Activated T-cell treated with anti-CD3 and anti-CD28 coated beads, Interleukin-2, amount 50 U/mL, for 24 hours (primary cell): ENCODE data around the gene RASGEF1C.

Experiments used
- DNase-seq: peaks from one replicate; pipeline ENCODE4 v3.0.0-alpha.2; 2020
- H3K27ac Mint-ChIP-seq: 2 replicates; pipeline ENCODE4 v1.8.0; 2020; ENCODE audit warnings: mild to moderate bottlenecking, mixed read lengths
- H3K27me3 Mint-ChIP-seq: 2 replicates; pipeline ENCODE4 v1.8.0; 2020; ENCODE audit warnings: mixed read lengths
- H3K36me3 Mint-ChIP-seq: 2 replicates; pipeline ENCODE4 v1.8.0; 2020; ENCODE audit warnings: low read depth, mixed read lengths
- H3K4me1 Mint-ChIP-seq: 2 replicates; pipeline ENCODE4 v1.8.0; 2020; ENCODE audit warnings: low read depth, mixed read lengths
- H3K4me3 Mint-ChIP-seq: 2 replicates; pipeline ENCODE4 v1.8.0; 2020; ENCODE audit warnings: mild to moderate bottlenecking, moderate library complexity, mixed read lengths
- H3K9me3 Mint-ChIP-seq: 2 replicates; pipeline ENCODE4 v1.8.0; 2020; ENCODE audit warnings: mixed read lengths

The RASGEF1C gene

DNA sequence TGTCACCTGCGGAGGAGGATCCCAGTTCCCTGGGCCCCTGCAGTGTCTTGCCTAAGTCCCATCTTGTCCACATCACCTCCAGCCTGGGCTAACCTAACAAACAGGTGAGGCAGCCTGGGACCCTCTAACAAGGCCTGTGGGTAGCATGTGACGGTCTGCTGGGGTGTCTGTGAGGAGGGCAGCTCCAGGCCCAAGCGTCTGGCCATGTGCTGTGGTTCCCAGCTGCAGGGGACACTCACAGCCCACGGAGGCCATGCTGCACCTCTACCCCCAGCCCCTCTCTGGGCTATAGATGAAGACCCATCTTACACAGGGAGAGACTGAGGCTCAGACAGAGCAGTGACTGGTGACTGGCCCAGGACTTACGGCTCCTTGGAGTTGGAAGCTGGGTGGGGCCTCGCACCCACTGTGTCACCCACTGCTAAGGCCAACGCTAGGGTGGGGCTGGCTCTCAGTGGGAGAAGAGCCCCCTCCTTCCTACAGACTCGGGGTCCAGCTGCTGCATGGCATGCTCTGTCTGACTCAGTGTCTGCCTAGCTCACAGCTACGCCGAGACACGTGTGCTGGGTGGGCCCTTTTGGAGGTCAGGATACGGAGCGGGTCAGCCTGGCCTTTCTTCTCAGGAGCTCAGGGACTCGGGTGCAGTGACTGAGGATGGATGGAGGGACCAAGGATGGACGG is 96.7 kb downstream of the RASGEF1C start:
- Mint-ChIP-seq H3K4me1 (no peaks in the 10 kb centered on the region), H3K27me3 (peaks cover 9% of the 10 kb centered on the region), H3K36me3 (no peaks in the 10 kb centered on the region), H3K27ac (no peak overlapping the region), H3K4me3 (no peak overlapping the region), H3K9me3 (peaks cover 4% of the 10 kb centered on the region)
- peak; percentile 19 for DNase-seq

DNA sequence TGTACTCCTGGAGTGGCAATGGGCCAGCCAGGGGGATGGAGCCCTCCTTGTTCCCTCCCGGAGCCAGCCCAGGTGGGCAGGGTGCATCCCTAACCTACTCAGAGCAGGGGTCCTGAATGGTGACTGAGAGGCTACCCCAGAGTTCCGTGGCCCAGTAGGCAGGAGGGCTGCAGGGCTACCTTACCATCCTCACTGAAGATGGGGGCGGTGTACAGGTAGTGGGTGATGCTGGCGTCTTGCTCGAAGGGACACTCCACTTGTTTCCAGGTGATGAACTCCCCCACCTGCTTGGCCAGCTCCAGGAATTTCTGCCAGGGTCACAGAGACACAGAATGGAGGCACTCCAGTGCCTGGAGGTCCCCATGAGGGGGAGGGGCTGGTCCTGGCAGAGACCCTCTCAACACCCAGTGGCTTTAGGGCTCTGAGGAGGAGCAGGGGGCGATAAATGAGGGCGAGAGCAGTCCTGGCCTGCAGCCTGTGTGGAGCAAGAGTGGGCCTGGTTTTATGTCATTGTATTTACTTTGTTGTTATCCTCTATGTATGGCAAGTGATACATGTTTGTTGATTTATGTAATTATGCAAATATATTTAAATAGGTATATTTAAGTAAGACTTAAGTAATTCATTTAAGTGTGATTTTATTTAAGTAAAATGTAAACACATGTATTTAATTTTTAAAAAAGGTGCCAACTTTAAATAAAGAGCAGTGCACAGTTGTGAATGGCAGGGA is 97.6 kb downstream of the RASGEF1C start:
- H3K27ac Mint-ChIP-seq = no peak overlapping the region
- no peak overlapping the region for H3K4me3 Mint-ChIP-seq
- H3K9me3 Mint-ChIP-seq = peaks cover 12% of the 10 kb centered on the region
- no peaks in the 10 kb centered on the region for H3K4me1 Mint-ChIP-seq
- DNase-seq = peak; percentile 27
- no peaks in the 10 kb centered on the region for H3K36me3 Mint-ChIP-seq
- peaks cover 15% of the 10 kb centered on the region for H3K27me3 Mint-ChIP-seq

DNA sequence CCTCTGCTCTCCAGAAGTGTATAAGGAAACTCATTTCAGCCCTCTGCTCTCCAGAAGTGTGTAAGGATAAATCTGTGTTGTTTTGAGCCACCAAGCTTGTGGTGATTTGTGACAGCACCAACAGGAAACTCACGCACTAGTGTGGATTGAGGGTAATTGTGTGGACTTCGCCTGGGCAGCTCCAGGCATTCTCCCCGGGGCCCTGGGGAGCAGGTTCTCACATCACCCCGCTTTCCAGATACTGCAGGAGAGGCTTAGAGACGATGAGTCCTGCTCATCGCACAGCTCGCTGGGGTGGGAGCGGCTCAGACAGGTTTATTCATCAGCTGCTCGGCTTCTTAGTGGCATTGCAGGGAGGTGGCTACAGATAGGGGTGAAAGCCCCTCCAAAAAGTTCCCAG is 99.1 kb downstream of the RASGEF1C start:
- peaks cover 16% of the 10 kb centered on the region for H3K9me3 Mint-ChIP-seq
- peak; percentile 5 for DNase-seq
- H3K27ac Mint-ChIP-seq = no peak overlapping the region
- no peaks in the 10 kb centered on the region for H3K4me1 Mint-ChIP-seq
- no peak overlapping the region for H3K4me3 Mint-ChIP-seq
- H3K27me3 Mint-ChIP-seq = peaks cover 23% of the 10 kb centered on the region
- no peaks in the 10 kb centered on the region for H3K36me3 Mint-ChIP-seq

DNA sequence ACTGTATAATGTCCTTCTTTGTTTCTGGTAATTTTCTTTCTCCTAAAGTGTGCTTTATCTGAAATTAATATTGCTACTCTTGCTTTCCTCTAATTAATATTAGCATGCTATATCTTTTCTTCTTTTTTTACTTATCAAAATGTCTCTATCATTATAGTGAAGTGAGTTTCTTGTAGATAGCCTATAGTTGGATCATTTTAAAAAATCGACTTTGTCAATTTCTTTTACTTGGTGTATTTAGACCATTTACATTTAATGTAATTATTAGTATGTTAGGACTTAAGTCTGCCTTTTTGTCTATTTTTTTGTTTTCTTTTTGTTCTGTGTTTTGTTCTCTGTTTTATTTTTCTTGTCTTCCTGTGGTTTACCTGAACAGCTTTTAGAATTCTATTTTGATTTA is 102.0 kb downstream of the RASGEF1C start:
- Mint-ChIP-seq H3K36me3 (no peaks in the 10 kb centered on the region), H3K9me3 (peaks cover 16% of the 10 kb centered on the region), H3K4me1 (no peaks in the 10 kb centered on the region), H3K4me3 (no peak overlapping the region), H3K27ac (no peak overlapping the region), H3K27me3 (peaks cover 30% of the 10 kb centered on the region)
- DNase-seq = no peak

DNA sequence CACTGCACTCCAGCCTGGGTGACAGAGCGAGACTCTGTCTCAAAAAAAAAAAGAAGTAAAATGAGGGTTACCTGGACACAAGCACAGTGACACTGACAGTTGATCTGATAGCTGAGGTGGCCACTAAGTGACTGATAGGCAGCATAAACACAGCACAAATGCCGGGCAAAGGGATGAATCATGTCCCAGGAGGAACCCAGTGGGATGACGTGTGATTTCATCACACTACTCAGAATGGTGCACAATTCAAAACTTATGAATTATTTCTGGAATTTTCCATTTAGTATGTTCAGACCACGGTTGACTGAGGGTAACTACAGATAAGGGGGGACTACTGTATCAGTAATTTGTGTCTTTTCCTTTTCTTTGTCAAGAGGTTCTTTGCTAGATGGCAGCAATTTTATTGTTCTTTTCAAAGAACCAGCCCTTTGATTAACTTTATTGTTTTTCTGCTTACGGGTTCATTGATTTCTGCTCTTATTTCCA is 103.1 kb downstream of the RASGEF1C start:
- no peak overlapping the region for H3K27ac Mint-ChIP-seq
- H3K36me3 Mint-ChIP-seq = no peaks in the 10 kb centered on the region
- DNase-seq = no peak
- peaks cover 16% of the 10 kb centered on the region for H3K9me3 Mint-ChIP-seq
- no peak overlapping the region for H3K4me3 Mint-ChIP-seq
- peaks cover 30% of the 10 kb centered on the region for H3K27me3 Mint-ChIP-seq
- H3K4me1 Mint-ChIP-seq = no peaks in the 10 kb centered on the region

DNA sequence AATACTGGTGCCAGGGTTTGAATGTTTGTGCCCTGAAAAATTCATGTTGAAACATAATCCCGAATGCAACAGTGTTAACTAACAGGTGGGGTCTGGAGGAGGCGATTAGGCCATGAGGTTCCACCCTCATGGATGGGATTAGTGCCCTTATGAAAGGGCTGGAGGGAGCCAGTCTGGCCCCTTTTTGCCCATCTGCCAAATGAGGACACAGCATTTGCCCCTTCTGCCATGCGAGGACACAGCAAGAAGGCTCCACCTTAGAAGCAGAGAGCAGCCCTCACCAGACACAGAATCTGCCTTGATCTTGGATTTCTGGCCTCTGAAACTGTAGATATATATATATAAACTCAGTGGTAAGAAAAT is 104.9 kb downstream of the RASGEF1C start:
- no peaks in the 10 kb centered on the region for H3K36me3 Mint-ChIP-seq
- H3K9me3 Mint-ChIP-seq = peaks cover 16% of the 10 kb centered on the region
- H3K27ac Mint-ChIP-seq = no peak overlapping the region
- no peaks in the 10 kb centered on the region for H3K4me1 Mint-ChIP-seq
- no peak overlapping the region for H3K4me3 Mint-ChIP-seq
- H3K27me3 Mint-ChIP-seq = peaks cover 27% of the 10 kb centered on the region
- DNase-seq = peak; percentile 8

DNA sequence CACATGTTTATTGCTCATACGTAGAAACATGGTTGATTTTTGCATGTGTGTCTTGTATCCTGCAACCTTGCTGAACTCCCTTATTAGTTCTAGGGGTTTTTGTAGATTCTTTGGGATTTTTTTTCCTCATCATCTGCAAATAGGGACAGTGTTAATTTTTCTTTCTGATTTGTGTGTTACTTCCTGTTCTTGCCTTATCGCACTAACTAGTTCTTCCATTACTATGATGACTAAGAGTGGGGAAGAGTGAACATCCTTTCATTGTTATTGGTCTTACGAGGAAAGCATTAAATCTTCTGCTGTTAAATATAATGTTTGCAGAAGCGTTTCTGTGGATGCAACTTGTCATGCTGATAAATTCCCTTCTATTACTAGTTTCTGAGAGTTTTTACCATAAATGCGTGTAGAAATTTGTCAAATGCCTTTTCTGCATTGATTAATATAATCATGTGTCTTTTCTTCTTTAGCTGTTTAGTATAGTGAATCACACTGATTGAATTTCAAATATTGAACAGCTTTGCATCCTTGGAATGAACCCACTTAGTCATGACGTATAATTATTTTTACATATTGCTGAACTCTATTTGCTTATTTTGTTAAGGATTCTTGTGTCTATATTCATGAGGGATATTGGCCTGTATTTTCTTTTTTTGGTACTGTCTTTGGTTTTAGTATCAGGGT is 105.4 kb downstream of the RASGEF1C start:
- Mint-ChIP-seq H3K4me1 (no peaks in the 10 kb centered on the region), H3K36me3 (no peaks in the 10 kb centered on the region), H3K27me3 (peaks cover 27% of the 10 kb centered on the region), H3K9me3 (peaks cover 15% of the 10 kb centered on the region), H3K27ac (no peak overlapping the region), H3K4me3 (no peak overlapping the region)
- no peak for DNase-seq

DNA sequence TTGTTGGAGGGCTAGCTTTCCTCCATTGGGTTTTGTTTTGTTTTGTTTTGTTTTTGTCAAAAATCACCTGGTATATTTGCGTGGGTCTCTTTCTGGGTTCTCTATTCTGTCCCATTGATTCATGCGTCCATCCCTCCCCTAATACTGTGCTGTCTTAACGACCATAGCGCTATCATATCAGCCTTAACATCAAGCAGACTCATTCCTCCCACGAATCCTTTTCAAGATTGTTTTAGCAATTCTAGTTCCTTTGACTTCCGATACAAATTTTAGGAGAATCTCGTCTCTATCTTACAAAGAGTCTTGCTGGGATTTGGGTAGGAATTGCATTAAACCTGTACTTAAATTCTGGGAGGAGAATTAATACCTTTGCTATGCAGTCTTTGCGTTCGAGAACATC is 106.4 kb downstream of the RASGEF1C start:
- Mint-ChIP-seq H3K9me3 (peaks cover 12% of the 10 kb centered on the region), H3K27me3 (peaks cover 27% of the 10 kb centered on the region), H3K36me3 (no peaks in the 10 kb centered on the region), H3K4me1 (no peaks in the 10 kb centered on the region), H3K27ac (no peak overlapping the region), H3K4me3 (no peak overlapping the region)
- no peak for DNase-seq

DNA sequence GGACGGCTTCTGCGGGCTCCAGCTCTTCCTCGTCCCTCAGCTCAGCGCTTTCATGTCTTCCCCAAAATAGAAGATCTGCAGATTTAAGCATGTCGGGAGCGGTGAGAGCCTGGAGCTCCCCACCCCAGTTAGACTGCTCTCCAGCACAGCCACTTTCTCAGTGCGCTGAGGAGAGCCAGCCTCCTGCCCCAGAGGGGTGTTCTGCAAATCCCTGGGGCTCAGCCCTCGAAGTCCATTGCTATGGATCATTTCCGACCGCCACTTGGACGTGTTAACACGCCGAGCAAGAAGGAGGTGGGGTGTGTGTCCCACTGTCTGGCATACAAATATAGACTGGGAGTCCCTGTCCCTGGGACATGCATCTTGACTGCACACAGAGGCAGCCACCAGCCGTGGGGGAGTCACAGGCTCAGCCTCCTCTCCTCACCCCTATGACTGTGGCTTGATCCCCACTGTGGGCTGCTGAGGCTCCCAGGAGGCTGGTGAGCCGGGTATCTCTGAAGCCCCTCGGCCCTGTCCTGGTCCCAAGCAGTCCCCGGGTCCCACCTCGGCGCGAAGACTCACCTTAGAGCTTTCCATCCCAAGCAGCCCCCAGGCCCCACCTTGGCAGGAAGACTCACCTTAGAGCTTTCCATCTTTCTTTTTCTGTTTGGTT is 107.4 kb downstream of the RASGEF1C start:
- Mint-ChIP-seq H3K27ac (no peak overlapping the region), H3K4me1 (no peaks in the 10 kb centered on the region), H3K27me3 (peaks cover 23% of the 10 kb centered on the region), H3K36me3 (no peaks in the 10 kb centered on the region), H3K9me3 (peaks cover 5% of the 10 kb centered on the region), H3K4me3 (no peak overlapping the region)
- DNase-seq = peak; percentile 21

DNA sequence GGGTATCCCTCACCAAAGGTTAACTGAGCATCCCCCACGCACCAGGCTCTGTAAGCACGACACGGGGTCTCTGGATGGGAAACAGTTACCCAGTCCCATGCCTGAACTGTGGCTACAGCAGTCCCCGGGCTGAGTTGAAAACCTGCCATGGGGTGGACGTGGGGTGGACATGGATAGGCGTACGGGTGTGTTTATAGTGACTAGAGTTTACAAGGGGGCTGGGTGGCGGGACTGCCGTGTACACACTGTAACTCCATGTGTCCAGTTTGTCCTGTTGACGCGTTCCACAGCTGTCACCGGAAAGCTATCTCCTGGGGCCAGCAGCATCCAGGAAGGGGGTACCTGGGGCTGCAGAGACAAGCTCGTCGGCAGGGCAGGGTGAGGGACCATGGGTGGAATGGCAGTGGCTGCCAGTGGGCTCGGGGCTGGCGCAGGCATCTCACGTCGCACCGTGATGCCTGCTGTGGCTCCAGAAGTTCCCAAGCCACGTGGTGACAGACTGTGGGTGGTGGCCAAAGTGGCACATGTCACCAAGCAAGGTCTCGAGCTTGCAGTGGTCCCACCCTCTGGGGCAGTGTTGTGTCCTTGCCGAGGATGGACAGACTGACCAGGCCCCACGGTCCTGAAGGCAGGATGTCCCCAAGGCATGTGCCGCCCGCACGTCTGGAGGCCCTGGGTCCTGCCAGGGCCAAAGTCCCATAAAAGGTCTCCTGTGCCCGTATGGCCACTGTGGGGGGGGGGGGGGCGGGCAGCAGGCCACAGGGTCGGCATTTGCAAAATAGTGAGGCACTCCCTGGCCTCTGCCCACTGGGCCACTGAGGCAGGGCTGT is 108.2 kb downstream of the RASGEF1C start:
- no peaks in the 10 kb centered on the region for H3K9me3 Mint-ChIP-seq
- DNase-seq = no peak
- no peaks in the 10 kb centered on the region for H3K4me1 Mint-ChIP-seq
- peaks cover 15% of the 10 kb centered on the region for H3K27me3 Mint-ChIP-seq
- H3K27ac Mint-ChIP-seq = no peak overlapping the region
- no peak overlapping the region for H3K4me3 Mint-ChIP-seq
- H3K36me3 Mint-ChIP-seq = no peaks in the 10 kb centered on the region

DNA sequence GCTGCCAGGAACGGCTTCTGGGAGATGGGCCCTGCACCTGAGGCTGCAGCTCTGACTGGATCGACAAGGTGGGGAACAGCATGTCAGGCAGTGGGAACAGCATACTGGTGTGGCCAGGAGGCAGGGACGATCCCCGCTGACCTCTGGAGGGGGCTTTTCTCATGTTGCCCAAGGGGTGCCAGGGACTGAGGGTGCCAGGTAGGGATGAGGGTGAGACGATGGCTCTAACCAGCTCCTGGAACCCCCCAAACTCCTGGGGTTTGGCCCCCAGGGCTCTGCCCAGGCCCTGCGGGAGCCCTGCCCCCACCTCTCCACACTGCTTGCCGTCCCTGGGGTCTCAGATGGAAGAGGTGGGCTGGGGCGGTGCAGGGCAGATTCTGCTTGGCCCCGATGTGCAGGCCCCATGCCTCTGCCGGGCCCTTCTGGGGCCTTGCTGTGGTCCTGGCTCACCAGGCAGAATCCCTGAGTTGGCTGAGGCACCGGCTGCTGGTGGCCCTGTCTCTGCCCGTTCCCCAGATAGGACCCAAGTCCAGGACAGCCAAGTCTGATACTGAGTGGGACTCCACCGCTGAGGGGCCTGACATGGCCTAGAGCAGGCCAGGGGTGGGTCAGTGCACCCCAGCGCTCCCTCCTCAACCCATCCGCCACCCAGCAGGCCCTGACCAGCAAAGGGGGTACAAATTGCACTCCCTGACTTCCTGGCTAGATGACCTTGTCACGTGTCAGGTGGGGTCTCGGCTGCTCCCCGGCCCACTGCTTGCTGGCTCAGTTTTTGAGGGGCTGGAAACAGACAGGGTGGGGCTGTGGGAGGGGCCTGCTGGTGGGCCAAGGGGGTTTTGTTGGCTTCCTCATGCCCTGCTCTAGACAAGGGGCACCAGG is 109.0 kb downstream of the RASGEF1C start:
- H3K4me1 Mint-ChIP-seq = no peaks in the 10 kb centered on the region
- peaks cover 13% of the 10 kb centered on the region for H3K27me3 Mint-ChIP-seq
- no peak overlapping the region for H3K27ac Mint-ChIP-seq

DNA sequence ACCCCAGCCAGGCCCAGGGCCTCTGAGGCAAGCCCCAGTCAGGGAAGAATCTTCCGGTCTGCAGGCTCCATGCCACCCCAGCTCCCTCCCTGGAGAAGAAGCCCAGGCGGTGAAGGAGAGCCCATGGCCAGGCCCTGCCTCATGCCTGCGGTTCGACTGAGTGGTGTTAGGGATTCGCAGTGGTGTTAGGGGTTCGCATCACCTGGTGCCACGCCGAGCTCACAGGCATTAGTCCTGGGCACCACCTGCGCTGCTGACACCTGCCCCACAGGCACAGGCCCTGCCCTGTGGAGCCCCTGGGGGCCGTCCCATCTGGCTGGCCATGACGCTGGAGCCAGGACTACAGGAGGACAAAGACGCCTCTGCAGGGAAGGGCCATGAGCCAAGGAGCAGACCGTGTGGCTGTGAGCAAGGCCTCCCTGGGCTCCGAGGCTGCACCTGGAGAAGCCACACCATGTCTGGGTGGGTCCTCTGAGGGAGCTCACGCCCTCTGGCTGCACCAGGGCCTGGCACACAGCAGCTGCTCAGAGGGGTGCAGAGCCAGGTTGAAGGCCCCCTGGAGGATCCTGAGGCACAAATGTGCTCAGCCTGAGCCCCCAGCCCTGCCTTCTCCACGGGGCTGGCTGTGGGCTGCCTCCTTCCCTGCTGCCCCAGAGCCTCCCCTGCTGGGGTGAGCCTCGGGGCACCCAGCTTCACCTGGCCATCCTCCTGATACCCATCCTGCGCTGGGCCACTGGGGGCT is 109.8 kb downstream of the RASGEF1C start:
- peak; percentile 5 for DNase-seq
- Mint-ChIP-seq H3K27me3 (peaks cover 13% of the 10 kb centered on the region), H3K27ac (no peak overlapping the region), H3K9me3 (no peaks in the 10 kb centered on the region), H3K36me3 (no peaks in the 10 kb centered on the region), H3K4me1 (no peaks in the 10 kb centered on the region), H3K4me3 (no peak overlapping the region)

More for the DNA sequence above, 109.0 kb downstream of the RASGEF1C start:
- peak; percentile 15 for DNase-seq
- Mint-ChIP-seq H3K9me3 (no peaks in the 10 kb centered on the region), H3K36me3 (no peaks in the 10 kb centered on the region), H3K4me3 (no peak overlapping the region)

DNA sequence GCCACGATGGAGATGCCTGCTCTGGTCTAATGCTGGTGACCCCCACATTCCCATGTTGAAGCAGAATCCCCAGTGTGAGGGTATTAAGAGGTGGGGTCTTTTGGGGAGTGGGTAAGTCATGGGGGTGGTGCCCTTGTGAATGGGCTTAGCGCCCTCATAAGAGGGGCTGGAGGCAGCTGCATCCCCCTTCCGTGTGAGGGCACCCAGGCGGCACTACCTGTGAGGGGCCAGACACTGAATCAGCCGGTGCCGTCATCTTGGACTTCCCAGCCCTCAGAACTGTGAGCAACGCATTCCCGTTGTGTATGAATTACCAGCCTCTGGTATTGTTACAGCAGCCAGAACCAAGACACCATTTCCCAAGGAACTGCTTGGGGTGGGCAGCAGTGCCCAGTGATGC is 110.5 kb downstream of the RASGEF1C start:
- peak; percentile 3 for DNase-seq
- no peaks in the 10 kb centered on the region for H3K4me1 Mint-ChIP-seq
- no peak overlapping the region for H3K4me3 Mint-ChIP-seq
- H3K27me3 Mint-ChIP-seq = peaks cover 8% of the 10 kb centered on the region
- H3K36me3 Mint-ChIP-seq = no peaks in the 10 kb centered on the region
- no peak overlapping the region for H3K27ac Mint-ChIP-seq
- H3K9me3 Mint-ChIP-seq = no peaks in the 10 kb centered on the region
